ENCODE measurements around the gene LOXL4. TPM values are rescaled to one million over a fixed set of nuclear protein-coding genes. Genes with fewer than 3 reads are reported as not detected.

Gene LOXL4
- polyA plus RNA-seq, 5 donors, result 5.2 to 6.7 (median 5.7) TPM

- DNase-seq, result no peak
These were observed 27.9 kb upstream of the LOXL4 start for GRCh38 chr10:98295907-98296306.

GRCh38 chr10:98295401-98295811 lies 27.4 kb upstream of the LOXL4 start:
- DNase-seq, result no peak

- DNase-seq, result no peak
These were observed 26.3 kb upstream of the LOXL4 start for GRCh38 chr10:98294270-98294627.

- no peak for DNase-seq
These were observed 25.7 kb upstream of the LOXL4 start for GRCh38 chr10:98293550-98294269.

- DNase-seq, result no peak
These were observed 25.0 kb upstream of the LOXL4 start for GRCh38 chr10:98292971-98293370.

GRCh38 chr10:98289802-98290209 lies 21.8 kb upstream of the LOXL4 start:
- no peak for DNase-seq

GRCh38 chr10:98287321-98287720 lies 19.3 kb upstream of the LOXL4 start:
- no peak for DNase-seq

GRCh38 chr10:98286419-98286818 lies 18.4 kb upstream of the LOXL4 start:
- DNase-seq, result no peak

- no peak for DNase-seq
These were observed 17.4 kb upstream of the LOXL4 start for GRCh38 chr10:98285416-98285815.

GRCh38 chr10:98276311-98276710 lies 8.3 kb upstream of the LOXL4 start:
- DNase-seq, result no peak

- DNase-seq, result no peak
These were observed 6.6 kb upstream of the LOXL4 start for GRCh38 chr10:98274562-98274961.

- no peak for DNase-seq
These were observed 5.3 kb upstream of the LOXL4 start for GRCh38 chr10:98273057-98273850.

GRCh38 chr10:98272656-98273055 lies 4.7 kb upstream of the LOXL4 start:
- no peak for DNase-seq

- DNase-seq, result no peak
These were observed 4.3 kb upstream of the LOXL4 start for GRCh38 chr10:98272245-98272644.

GRCh38 chr10:98270786-98271185 lies 2.8 kb upstream of the LOXL4 start:
- DNase-seq, result no peak

GRCh38 chr10:98270073-98270740 lies 2.2 kb upstream of the LOXL4 start:
- DNase-seq, result no peak

- peak; percentile 34 to 42 for DNase-seq
These were observed 1.5 kb upstream of the LOXL4 start for GRCh38 chr10:98269435-98269912.

GRCh38 chr10:98268694-98269431 lies 869 bp upstream of the LOXL4 start:
- no peak for DNase-seq

GRCh38 chr10:98267069-98267893 lies 713 bp downstream of the LOXL4 start:
- DNase-seq, result no peak

- no peak for DNase-seq
These were observed 1.3 kb downstream of the LOXL4 start for GRCh38 chr10:98266647-98267046.
